GM21390 (cell line): Measurements from ENCODE around the gene ALOX15B.
"Not testable (repeated sequence)": the region's sequence is repeated elsewhere in the genome, so short reads cannot be mapped to it uniquely, and the experiment has no call there.

Experiments
- ATAC-seq: cut with Tn5 transposase; IDR thresholded peaks from one replicate; pipeline ENCODE4 v1.9.1; 2021; ENCODE audit not compliant: unreplicated experiment

ALOX15B gene

DNA sequence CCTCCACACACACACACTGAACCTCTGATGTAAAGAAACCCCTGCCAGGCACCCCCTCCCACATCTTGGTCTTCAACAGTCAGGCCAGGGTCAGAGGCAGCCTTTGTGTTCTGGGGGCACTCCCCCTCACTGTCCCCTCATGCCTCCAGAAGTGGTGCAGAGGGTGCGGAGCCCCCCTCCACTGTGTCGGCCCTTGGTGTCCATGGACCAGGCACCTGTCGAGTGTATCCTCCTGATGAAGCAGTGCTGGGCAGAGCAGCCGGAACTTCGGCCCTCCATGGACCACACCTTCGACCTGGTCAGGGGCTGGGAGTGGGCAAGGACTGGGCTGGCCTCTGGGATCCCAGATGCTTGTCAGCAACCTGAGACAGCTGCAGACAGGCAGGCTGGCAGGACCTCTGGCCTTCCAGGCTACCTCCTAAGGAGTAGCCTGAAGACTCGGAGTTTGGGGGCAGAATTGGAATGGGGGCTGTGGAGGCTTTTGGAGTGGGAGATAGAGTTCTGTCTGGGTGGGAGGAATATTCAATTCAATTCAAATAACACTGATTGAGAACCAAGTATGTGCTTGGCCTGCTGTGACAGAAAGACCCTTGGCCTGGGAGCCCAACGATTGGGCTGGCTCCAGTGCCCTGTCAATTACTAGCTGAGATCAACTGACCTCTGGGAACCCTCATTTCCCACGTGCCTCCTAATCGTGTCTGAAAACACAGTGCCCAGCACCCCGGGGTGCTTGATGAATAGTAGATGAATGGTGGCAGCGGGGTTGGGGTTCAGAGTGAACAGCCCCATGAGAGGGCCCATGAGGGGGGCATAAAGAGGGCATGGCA is 24.9 kb upstream of the ALOX15B start:
- no peak for ATAC-seq

- ATAC-seq, result no peak
These were observed 24.4 kb upstream of the ALOX15B start for GRCh38 chr17:8014558-8014850.

GRCh38 chr17:8015236-8015956 is 23.5 kb upstream of the ALOX15B start:
- ATAC-seq, result no peak

- ATAC-seq, result no peak
These were observed 22.8 kb upstream of the ALOX15B start for GRCh38 chr17:8015957-8016631.

DNA sequence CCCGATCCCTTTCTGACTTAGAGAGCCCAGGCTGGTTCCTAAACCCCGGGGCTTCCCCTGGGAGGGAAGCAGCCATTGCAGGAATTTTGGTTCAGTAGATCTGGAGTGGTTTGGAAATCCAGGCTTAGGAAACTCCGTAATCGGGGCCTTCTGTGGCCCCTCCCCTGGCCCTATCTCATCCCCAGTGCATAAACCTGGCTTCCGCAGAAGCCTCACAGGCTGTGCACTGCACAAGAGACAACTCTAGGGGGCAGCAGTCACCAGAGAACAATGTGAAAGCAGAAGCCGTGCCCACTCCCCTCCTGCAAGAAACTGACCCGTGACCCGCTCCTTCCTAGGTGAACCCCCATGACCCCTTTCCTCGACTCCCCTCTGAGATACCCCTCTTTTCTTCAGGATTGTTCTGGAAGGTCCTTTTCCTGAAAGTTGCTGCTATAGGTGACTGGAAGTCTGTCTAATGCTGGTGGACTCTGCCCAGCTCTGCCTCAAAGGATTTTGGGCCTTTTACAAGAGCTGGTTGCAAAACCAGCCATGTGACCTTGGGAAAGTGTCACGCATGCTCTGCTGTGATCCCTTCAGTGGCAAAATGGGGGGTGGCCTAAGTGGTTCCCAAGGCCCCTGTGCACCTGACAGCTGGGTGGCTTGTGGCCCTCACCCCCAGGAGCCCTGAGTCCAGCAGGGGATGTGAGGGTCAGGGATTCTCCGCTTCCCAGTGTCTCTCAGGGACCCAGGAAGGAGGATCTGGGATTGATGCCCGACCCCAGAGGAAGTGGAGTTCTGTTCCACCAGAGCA is 22.0 kb upstream of the ALOX15B start:
- ATAC-seq, result no peak

- no peak for ATAC-seq
These were observed 20.4 kb upstream of the ALOX15B start for GRCh38 chr17:8018436-8018835.

DNA sequence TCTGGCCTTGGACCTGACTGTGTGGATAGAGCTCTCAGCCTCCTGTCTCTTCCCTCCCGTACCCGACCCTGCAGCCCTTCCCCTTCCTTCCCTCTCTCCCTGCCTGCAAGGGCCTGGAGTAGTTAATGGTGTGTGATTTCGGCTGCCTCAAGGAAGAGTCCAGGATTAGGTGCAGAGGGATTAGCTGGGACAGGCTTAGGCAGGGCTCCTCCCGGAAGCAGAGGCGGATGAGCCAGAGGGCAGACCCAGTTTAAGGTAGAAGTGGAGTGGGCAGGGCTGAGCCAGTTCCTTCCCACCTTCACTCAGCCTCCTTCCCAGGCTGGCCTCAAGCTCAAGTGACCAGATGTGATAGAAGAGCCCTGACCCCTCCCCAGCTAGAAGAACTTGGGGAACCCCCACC is 19.7 kb upstream of the ALOX15B start:
- no peak for ATAC-seq

- ATAC-seq, result no peak
These were observed 18.9 kb upstream of the ALOX15B start for GRCh38 chr17:8019665-8020650.

DNA sequence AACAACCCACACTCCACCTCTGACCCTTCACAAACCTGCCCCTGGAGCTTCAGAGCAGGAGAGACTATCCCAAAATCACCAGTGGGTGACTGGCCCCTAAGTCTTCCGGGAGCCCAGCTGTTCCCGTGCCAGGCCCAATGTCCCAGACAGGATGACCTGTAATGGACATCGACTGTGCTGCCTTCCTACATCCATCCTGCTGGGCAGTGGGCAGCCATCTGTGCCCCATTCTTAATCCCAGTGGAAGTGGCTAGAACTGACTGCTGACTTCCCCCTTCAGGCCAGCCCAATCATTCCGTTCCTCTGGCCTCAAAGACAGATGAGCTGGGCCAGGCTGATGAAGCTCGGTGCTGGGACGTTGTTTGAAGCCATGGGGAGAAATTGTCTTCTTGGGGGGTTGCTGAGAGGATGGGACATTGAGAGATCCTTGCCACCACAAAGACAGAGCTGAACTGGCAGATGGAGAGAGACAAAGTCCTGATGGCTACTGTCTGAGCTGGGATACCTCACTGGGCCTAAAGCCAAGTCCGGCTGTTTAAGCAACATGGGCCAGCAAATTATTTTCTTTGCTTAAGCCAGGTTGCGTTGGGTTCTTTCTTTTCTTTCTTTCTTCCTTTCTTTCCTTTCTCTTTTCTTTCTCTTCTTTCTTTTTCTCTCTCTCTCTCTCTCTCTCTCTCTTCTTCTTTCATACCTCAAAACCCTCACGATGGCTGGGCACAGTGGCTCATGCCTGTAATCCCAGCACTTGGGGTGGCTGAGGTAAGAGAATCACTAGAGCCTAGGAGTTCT is 17.9 kb upstream of the ALOX15B start:
- ATAC-seq, result no peak

DNA sequence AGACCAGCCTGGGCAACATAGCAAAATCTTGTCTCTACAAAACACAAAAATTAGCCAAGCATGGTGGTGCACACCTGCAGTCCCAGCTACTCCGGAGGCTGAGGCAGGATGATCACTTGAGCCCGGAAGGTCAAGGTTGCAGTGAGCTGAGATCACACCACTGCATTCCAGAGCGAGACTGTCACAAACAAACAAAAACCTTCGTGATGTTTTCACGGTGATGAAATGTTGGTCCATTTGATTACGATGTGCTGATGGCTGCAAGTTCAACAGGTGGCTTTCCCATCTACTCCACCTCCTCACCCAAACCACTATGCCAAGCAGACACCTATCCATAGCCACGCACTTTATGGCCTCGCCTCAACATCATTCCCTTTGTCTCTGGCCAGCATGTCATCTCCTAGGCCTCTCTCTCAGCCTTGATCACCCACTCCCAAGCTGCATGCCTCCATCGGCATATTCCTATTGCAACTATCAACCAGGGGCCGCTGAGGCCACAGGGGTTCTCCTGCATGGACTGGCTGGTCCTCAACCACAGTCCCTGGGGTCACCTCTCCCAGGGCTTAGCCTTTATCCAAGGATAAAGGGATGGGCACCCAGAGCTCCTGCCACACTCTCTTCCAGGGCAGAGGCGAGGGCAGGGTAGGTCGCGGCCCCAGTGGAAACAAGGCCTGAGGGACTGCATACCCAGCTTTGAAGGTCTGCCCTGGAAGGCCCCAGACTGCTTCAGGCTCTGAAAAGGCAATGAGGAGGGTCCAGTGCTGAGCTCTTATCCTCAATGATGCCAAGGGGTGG is 17.1 kb upstream of the ALOX15B start:
- no peak for ATAC-seq

DNA sequence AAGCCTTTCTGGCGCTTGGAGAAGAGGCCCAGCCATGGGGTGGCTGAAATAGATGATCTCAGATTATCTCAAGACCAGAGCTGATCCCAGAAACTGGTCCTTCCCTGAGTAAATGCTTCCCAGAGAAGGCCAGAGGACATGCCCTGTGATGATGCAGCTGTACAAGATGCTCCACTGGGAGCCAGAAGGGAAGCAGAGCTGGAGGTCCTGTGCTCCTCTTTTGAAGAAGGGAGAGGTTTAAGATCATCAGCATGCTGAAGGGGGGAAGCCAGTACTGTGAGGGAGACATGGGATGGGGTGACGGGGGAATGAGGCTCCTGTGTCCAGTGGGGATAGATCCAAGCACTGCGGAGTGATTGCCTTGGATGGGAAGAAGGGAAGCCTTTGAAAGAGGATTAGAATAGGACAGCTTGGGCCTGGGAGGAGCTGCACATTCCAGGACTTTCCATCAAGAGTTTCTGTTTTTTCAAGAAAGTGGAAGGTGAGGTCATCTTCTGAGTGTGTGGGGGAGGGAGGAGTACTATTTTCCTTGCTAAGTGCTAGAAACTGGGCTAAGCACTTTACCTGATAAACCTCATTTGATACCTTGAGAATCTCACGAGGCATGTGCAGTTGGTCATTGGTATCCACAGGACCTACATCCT is 16.4 kb upstream of the ALOX15B start:
- no peak for ATAC-seq

- ATAC-seq, result not testable (repeated sequence)
These were observed 14.7 kb upstream of the ALOX15B start for GRCh38 chr17:8024161-8024560.

DNA sequence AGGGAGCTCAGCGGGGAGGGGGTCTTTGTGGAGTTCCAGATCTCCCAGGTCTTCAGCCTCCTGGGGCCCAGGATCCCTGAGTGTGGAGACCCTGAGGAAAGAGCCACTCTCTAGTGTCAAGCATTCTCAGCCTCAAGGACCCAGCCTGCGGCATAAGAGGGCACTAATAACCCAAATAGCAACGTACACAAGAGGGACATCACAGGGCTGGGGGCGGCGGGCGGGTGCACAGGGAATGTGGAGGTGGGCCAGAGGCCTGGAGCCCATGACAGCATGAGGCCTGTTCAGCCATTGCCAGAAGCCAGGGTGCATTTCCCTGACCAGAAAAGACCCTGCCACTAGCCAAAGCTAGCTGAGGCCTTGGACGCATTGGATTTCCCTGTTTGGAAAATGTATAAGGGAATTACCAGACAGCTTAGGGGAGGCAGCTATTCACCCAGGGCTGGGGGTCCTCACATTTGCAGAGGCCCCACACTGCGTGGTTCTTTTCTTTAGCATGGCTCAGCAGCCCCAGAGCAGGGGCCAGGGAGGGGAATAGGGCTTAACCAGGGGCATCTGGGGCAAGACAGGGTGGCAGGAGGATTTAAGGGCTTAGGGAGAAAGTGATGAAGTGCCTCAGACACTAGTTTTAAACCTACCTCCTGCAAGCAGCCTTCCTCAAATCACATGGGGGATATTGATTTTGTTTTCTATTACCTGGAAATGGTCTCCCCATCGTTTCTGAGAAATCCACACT is 13.5 kb upstream of the ALOX15B start:
- ATAC-seq, result no peak

- ATAC-seq, result no peak
These were observed 9.7 kb upstream of the ALOX15B start for GRCh38 chr17:8029121-8029520.

DNA sequence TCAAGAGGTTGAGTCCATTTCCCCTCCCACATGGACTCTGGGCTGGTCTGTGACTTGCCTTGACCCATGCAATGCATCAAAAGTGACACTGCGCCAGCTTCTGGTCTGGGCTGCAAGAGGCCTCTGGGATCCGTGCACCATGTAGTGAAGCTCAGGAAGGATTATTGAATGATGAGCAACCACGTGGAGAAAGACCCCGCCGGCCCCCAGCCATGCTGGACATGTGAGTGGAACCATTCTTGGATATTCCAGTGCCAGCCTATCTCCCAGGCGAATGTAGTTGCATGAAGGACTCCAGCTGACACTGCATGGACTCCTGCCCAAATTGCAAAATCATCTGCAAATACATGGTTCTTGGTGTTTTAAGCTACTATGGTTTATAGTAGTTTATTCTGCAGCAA is 7.6 kb upstream of the ALOX15B start:
- no peak for ATAC-seq

DNA sequence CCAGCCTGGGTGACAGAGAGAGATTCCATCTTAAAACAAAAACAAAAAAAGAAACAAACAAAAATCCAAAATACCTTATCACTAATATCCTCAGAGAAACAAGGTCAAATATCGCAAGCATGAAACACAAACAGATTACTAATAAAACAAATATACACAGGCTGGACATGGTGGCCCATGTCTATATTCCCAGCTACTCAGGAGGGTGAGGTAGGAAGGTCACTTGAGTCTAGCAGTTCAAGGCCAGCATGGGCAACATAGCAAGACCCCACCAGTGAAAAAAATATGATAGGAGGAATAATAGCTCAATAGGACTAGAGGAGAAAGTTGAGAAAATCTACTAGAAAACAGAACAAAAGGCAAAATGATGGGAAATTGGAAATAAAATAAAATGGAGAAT is 6.9 kb upstream of the ALOX15B start:
- no peak for ATAC-seq

GRCh38 chr17:8032442-8032841 is 6.4 kb upstream of the ALOX15B start:
- ATAC-seq, result no peak
